ENCODE data around the gene TCF7L1. TPM values are rescaled to one million over a fixed set of nuclear protein-coding genes. Genes with fewer than 3 reads are reported as not detected.
A peak's percentile ranks its signal among the peaks of the same experiment; 100 is the strongest.

Gene TCF7L1
- total RNA-seq, 6 experiments from 2014 or later: 1.2 to 8.8 (median 3.7) TPM

- TF ChIP-seq CTCF (IDR thresholded peaks at IDR 0.05) (no peak), POLR2A (IDR thresholded peaks at IDR 0.05) (no peak)
- Histone ChIP-seq H3K4me1 (peaks cover 0 to 2% (median 0%) of the 10 kb centered on the region in 4 donors), H3K27ac (no peak overlapping the region), H3K27me3 (no peaks in the 10 kb centered on the region), H3K9me3 (no peaks in the 10 kb centered on the region), H3K36me3 (peaks cover 0 to 69% (median 26%) of the 10 kb centered on the region in 4 donors), H3K4me3 (no peak overlapping the region)
- 88% methylated on average over 3 of the region's 3 CpGs for WGBS (ENCODE audit: insufficient coverage, low coverage, low lambda C conversion rate, missing lambda C conversion rate)
- DNase-seq: no peak
- no peak for ATAC-seq
- intact Hi-C loops (cut with DNase I): no loop called here
These were observed 214.4 kb downstream of the TCF7L1 start for GRCh38 chr2:85347599-85347998.

- no peak for TF ChIP-seq CTCF (IDR thresholded peaks at IDR 0.05)
- TF ChIP-seq POLR2A (IDR thresholded peaks at IDR 0.05): no peak
- Histone ChIP-seq H3K36me3 (peaks cover 0 to 38% (median 15%) of the 10 kb centered on the region in 4 donors), H3K27me3 (no peaks in the 10 kb centered on the region), H3K4me3 (peak overlapping the region; percentile 73 to 91 (median 87)), H3K27ac (peak overlapping the region; percentile 81 to 89 (median 82)), H3K9me3 (no peaks in the 10 kb centered on the region), H3K4me1 (peaks cover 0 to 16% (median 3%) of the 10 kb centered on the region in 4 donors)
- intact Hi-C loops (cut with DNase I): no loop called here
- WGBS (ENCODE audit: insufficient coverage, low coverage, low lambda C conversion rate, missing lambda C conversion rate): 6% methylated on average over 10 of the region's 16 CpGs
- DNase-seq: peak; percentile 54 to 69 (median 67)
- peak; percentile 66 to 71 (median 70) for ATAC-seq
These were observed 220.7 kb downstream of the TCF7L1 start for GRCh38 chr2:85353876-85354285.

- Histone ChIP-seq H3K4me3 (peak within 1 kb of the TSS; percentile 73 to 91 (median 87)), H3K27ac (peak within 1 kb of the TSS; percentile 81 to 89 (median 82)), H3K4me1 (peaks cover 0 to 16% (median 3%) of the 10 kb centered on the region in 4 donors), H3K36me3 (peaks cover 0 to 32% (median 12%) of the 10 kb centered on the region in 4 donors), H3K9me3 (no peaks in the 10 kb centered on the region), H3K27me3 (no peaks in the 10 kb centered on the region)
- ATAC-seq: peak; percentile 97 to 98 (median 98)
- intact Hi-C loops (cut with DNase I): no loop called here
- TF ChIP-seq POLR2A (IDR thresholded peaks at IDR 0.05): peak; percentile 98
- no peak for TF ChIP-seq CTCF (IDR thresholded peaks at IDR 0.05)
- 0% methylated on average over 12 of the region's 42 CpGs for WGBS (ENCODE audit: insufficient coverage, low coverage, low lambda C conversion rate, missing lambda C conversion rate)
- DNase-seq: peak; percentile 97 to 99 (median 98)
These were observed 221.3 kb downstream of the TCF7L1 start, which contains the start of the genes ELMOD3 and RETSAT for GRCh38 chr2:85354286-85355072. Gene ELMOD3 (plus strand): TSS chr2:85354769. CDS start chr2:85357199, 2,430 bp downstream. Gene RETSAT (minus strand): TSS chr2:85354528. CDS start chr2:85354507, 21 bp downstream.

- no peaks in the 10 kb centered on the region for H3K27me3 ChIP-seq
- peaks cover 0 to 26% (median 6%) of the 10 kb centered on the region in 4 donors for H3K36me3 ChIP-seq
- H3K9me3 ChIP-seq: no peaks in the 10 kb centered on the region
- intact Hi-C loops (cut with DNase I): no loop called here
- no peak for TF ChIP-seq POLR2A (IDR thresholded peaks at IDR 0.05)
- TF ChIP-seq CTCF (IDR thresholded peaks at IDR 0.05): no peak
- H3K27ac ChIP-seq: peak overlapping the region; percentile 78 to 82 (median 81)
- no CpG with 5 or more reads among the region's 10 CpGs for WGBS (ENCODE audit: insufficient coverage, low coverage, low lambda C conversion rate, missing lambda C conversion rate)
- DNase-seq: no peak
- H3K4me3 ChIP-seq: peak overlapping the region; percentile 73 to 91 (median 87)
- no peak for ATAC-seq
- peaks cover 0 to 16% (median 3%) of the 10 kb centered on the region in 4 donors for H3K4me1 ChIP-seq
These were observed 221.8 kb downstream of the TCF7L1 start for GRCh38 chr2:85355073-85355410.

Measured in right lobe of liver (tissue), 6 donors.